Adrenal gland (tissue), 12 donors: ENCODE data around the gene NOSTRIN. TPM values are rescaled to one million over a fixed set of nuclear protein-coding genes. Genes with fewer than 3 reads are reported as not detected.
A peak's percentile ranks its signal among the peaks of the same experiment; 100 is the strongest.

ENCODE experiments used
- DNase-seq, 7 donors: peaks; one replicate each; pipeline ENCODE4 v3.0.0-alpha.2; 2019 to 2020
- H3K27ac ChIP-seq, 5 donors: fragments of 200-600 bp; sonication (generic) in 4 of 5; 1 replicate in 3 of 5; 2 replicates in 2 of 5; pipeline versions ENCODE4 v1.5.1 to v1.8.0; 2016 to 2020; ENCODE audit warnings: mild to moderate bottlenecking in 1 of 5
- H3K27me3 ChIP-seq: fragments of 200-600 bp; 2 replicates; pipeline ENCODE4 v1.8.0; 2021
- H3K36me3 ChIP-seq, 2 donors: fragments of 200-600 bp; replicated peaks in 1 of 2; 1 replicate in 1 of 2; 2 replicates in 1 of 2; pipeline versions ENCODE4 v1.5.1 to v1.8.0; 2018 to 2022
- H3K4me1 ChIP-seq, 2 donors: fragments of 200-600 bp; replicated peaks in 1 of 2; 1 replicate in 1 of 2; 2 replicates in 1 of 2; pipeline versions ENCODE4 v1.5.1 to v1.8.0; 2018 to 2021
- H3K4me3 ChIP-seq, 4 donors: fragments of 200-600 bp; sonication (generic) in 3 of 4; one replicate each; pipeline ENCODE4 v1.5.1; 2016 to 2018
- H3K9me3 ChIP-seq, 3 donors: fragments of 200-600 bp; sonication (generic) in 1 of 3; replicated peaks in 1 of 3; 1 replicate in 2 of 3; 2 replicates in 1 of 3; pipeline versions ENCODE4 v1.5.1 to v1.8.0; 2016 to 2021
- CTCF ChIP-seq, 6 experiments: fragments of 450-650 bp in 4 of 6; fragments of 200-600 bp in 2 of 6; sonication (generic) in 1 of 6; IDR thresholded peaks; 1 replicate in 5 of 6; 2 replicates in 1 of 6; pipeline versions ENCODE4 v1.5.1 to v1.8.0; 2016 to 2021; ENCODE audit warnings: antibody characterized with exemption in 6 of 6, mild to moderate bottlenecking in 2 of 6, moderate library complexity in 1 of 6
- POLR2A ChIP-seq, 2 donors: fragments of 450-650 bp; IDR thresholded peaks; one replicate each; pipeline ENCODE4 v1.6.1; 2017; ENCODE audit warnings: antibody characterized with exemption in 2 of 2, mild to moderate bottlenecking in 2 of 2, moderate library complexity in 1 of 2
- WGBS, 4 donors: extraction: QIAGEN DNeasy Blood & Tissue Kit in 2 of 4; methylation state at CpG; one replicate each; pipeline versions ENCODE4 v1.1.5 to v1.1.7; 2013 to 2017; 5-methylcytosine and 5-hydroxymethylcytosine counted together
- intact Hi-C, 2 donors: fragments of 100-400 bp; cut with DNase I; formaldehyde crosslinking; loops; one replicate each; pipeline versions ENCODE4 v1.14.1 to v1.15.0; 2022 to 2023
- polyA plus RNA-seq, 3 donors: library from polyadenylated mRNA; stranded (reverse); fragments of 200-250 nt in 2 of 3; fragments of 350-450 nt in 1 of 3; fragmentation: Illumina TruSeq in 1 of 3; extraction: RNeasy Lipid Tissue Mini Kit (QIAGEN cat#74804) in 1 of 3; gene quantifications; one replicate each; pipeline ENCODE4 v1.2.3, GENCODE V29; 2013 to 2014
- total RNA-seq, 9 donors: library from RNA; depleted of rRNA in 4 of 9; stranded (reverse); fragments of >200 nt in 4 of 9; fragments of 120-200 nt in 1 of 9; fragmentation: NEBNext Ultra II Directional in 1 of 9; extraction: Animal tissue kit (Norgen Biotek cat#: 25700) in 1 of 9; gene quantifications; one replicate each; pipeline versions ENCODE4 v1.1.0 to v1.2.4, GENCODE V29; 2013 to 2023
- donor health status: healthy with polysubstance abuse.
- donor health status: Bipolar disorder and iron deficiency.
- donor health status: DM: yes; HTN: yes; CAD: no.
- donor health status: DM: no; HTN: no; CAD: no.
- donor health status: DM: no; HTN: no; CAD: no.
- donor health status: DM: yes; HTN: yes; CAD: no.

The NOSTRIN gene
- total and polyA plus RNA-seq, 12 donors: 13.9 to 134 (median 35.6) TPM

GRCh38 chr2:168912466-168912865, 110.0 kb downstream of the NOSTRIN start:
- TF ChIP-seq CTCF (IDR thresholded peaks at IDR 0.05) (no peak), POLR2A (IDR thresholded peaks at IDR 0.05) (no peak)
- peak overlapping the region in 1 of 4 donors; percentile 24 for H3K4me3 ChIP-seq
- H3K27ac ChIP-seq: peak overlapping the region in 1 of 5 donors; percentile 38
- H3K27me3 ChIP-seq: no peaks in the 10 kb centered on the region
- no peaks in the 10 kb centered on the region for H3K36me3 ChIP-seq
- intact Hi-C loops: no loop called here
- no peak for DNase-seq
- H3K4me1 ChIP-seq: no peaks in the 10 kb centered on the region
- WGBS, 4 donors: 50 to 59% (median 56%) methylated on average over 6 of the region's 6 CpGs
- H3K9me3 ChIP-seq: no peaks in the 10 kb centered on the region

GRCh38 chr2:168912901-168913369, 110.5 kb downstream of the NOSTRIN start:
- H3K27me3 ChIP-seq: no peaks in the 10 kb centered on the region
- intact Hi-C loops: no loop called here
- H3K9me3 ChIP-seq: no peaks in the 10 kb centered on the region
- TF ChIP-seq CTCF (IDR thresholded peaks at IDR 0.05): no peak
- TF ChIP-seq POLR2A (IDR thresholded peaks at IDR 0.05): no peak
- H3K4me1 ChIP-seq: no peaks in the 10 kb centered on the region
- peak overlapping the region in 1 of 5 donors; percentile 38 for H3K27ac ChIP-seq
- peak overlapping the region in 1 of 4 donors; percentile 24 for H3K4me3 ChIP-seq
- WGBS, 4 donors: 29 to 53% (median 39%) methylated on average over 17 to 21 of the region's 21 CpGs
- DNase-seq: peak in 5 of 7 donors; percentile 14 to 57 (median 18)
- no peaks in the 10 kb centered on the region for H3K36me3 ChIP-seq

GRCh38 chr2:168913495-168913894, 111.1 kb downstream of the NOSTRIN start:
- no peak for DNase-seq
- H3K27me3 ChIP-seq: no peaks in the 10 kb centered on the region
- no peaks in the 10 kb centered on the region for H3K4me1 ChIP-seq
- H3K4me3 ChIP-seq: no peak overlapping the region
- H3K27ac ChIP-seq: no peak overlapping the region
- H3K9me3 ChIP-seq: no peaks in the 10 kb centered on the region
- 86 to 92% (median 90%) methylated on average over 3 to 4 of the region's 4 CpGs for WGBS, 4 donors
- no peaks in the 10 kb centered on the region for H3K36me3 ChIP-seq
- TF ChIP-seq POLR2A (IDR thresholded peaks at IDR 0.05): no peak
- TF ChIP-seq CTCF (IDR thresholded peaks at IDR 0.05): no peak
- intact Hi-C loops: no loop called here

Other genes with a start within 250 kb of the NOSTRIN start
- gene SPC25, start 87.8 kb downstream of the NOSTRIN start, total RNA-seq: 1 to 10 TPM in 4 of 9 donors, under 1 TPM in 3, not detected in 2; 0.38 to 8.6 (median 1.7) TPM
- 1 to 10 TPM in 1 of 3 donors, under 1 TPM in 2; 0.71 to 1.9 (median 0.97) TPM for gene SPC25, start 87.8 kb downstream of the NOSTRIN start, polyA plus RNA-seq
- under 1 TPM in 1 of 9 donors, not detected in 8; 0.06 TPM for gene G6PC2, start 98.7 kb downstream of the NOSTRIN start, total RNA-seq
- under 1 TPM in 1 of 3 donors, not detected in 2; 0.17 TPM for gene G6PC2, start 98.7 kb downstream of the NOSTRIN start, polyA plus RNA-seq
- 1 to 10 TPM in 1 of 9 donors, under 1 TPM in 2, not detected in 6; 0.31 to 1.4 (median 0.35) TPM for gene ABCB11, start 228.7 kb downstream of the NOSTRIN start, total RNA-seq
- under 1 TPM in 2 of 3 donors, not detected in 1; 0.05 to 0.13 TPM for gene ABCB11, start 228.7 kb downstream of the NOSTRIN start, polyA plus RNA-seq